H1 (cell line): ENCODE measurements around the gene SCN3B. TPM values are rescaled to one million over a fixed set of nuclear protein-coding genes. Genes with fewer than 3 reads are reported as not detected.

ENCODE experiments used
- ASH2L ChIP-seq: fragments of 200-600, 300-600 bp; sonication (generic); IDR thresholded peaks from one replicate; pipeline ENCODE4 v1.7.1; 2017; ENCODE audit warnings: low read length
- polyA plus RNA-seq, 7 experiments: library from polyadenylated mRNA; depleted of rRNA in 3 of 7; stranded (reverse) in 5 of 7; unstranded in 2 of 7; fragments of >200 nt in 5 of 7; fragments of 200-250 nt in 2 of 7; gene quantifications; 1 replicate in 5 of 7; 2 replicates in 1 of 7; 4 replicates in 1 of 7; pipeline versions ENCODE4 v1.2.1 to v1.2.3, GENCODE V29; 2011 to 2013; ENCODE audit warnings: missing spikeins in 2 of 7, mixed read lengths in 2 of 7
- total RNA-seq: library from RNA; stranded (reverse); fragmentation: NEBNext Ultra II Directional; extraction: Animal tissue kit (Norgen Biotek cat#: 25700); gene quantifications from 2 replicates; pipeline ENCODE4 v1.2.1, GENCODE V29; 2021
- TF ChIP-seq, protein P1 (sequence below): fragments of 300-600 bp; sonication (generic); IDR thresholded peaks from 2 replicates; pipeline ENCODE4 v1.7.1; 2012; ENCODE audit warnings: low read length, moderate library complexity, mild to moderate bottlenecking, inconsistent platforms; ENCODE audit not compliant: insufficient replicate concordance

Gene SCN3B
- total and polyA plus RNA-seq, 2 of the 8 experiments (the other 6 are each of a cell fraction or from before 2014, with no cell fraction given), result 0.67 to 1.1 TPM

DNA sequence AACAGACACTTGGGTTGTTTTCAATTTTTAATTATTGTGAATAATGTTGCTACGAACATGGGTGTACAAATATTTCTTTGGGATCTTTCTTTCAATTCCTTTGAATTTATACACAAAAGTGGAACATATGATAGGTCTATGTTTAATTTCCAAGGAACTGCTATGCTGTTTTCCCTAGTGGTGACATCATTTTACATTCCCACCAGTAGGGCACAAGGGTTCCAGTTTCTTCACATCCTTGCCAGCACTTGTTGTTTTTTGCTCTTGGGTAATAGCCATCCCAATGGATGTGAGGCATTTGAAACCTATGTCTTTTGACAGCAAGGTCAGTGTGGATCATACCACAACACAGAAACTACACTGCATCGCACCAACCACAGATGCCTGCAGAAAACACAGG is 41.8 kb upstream of the SCN3B start (continued):
- no peak for TF ChIP-seq ASH2L
- TF ChIP-seq, protein P1, sequence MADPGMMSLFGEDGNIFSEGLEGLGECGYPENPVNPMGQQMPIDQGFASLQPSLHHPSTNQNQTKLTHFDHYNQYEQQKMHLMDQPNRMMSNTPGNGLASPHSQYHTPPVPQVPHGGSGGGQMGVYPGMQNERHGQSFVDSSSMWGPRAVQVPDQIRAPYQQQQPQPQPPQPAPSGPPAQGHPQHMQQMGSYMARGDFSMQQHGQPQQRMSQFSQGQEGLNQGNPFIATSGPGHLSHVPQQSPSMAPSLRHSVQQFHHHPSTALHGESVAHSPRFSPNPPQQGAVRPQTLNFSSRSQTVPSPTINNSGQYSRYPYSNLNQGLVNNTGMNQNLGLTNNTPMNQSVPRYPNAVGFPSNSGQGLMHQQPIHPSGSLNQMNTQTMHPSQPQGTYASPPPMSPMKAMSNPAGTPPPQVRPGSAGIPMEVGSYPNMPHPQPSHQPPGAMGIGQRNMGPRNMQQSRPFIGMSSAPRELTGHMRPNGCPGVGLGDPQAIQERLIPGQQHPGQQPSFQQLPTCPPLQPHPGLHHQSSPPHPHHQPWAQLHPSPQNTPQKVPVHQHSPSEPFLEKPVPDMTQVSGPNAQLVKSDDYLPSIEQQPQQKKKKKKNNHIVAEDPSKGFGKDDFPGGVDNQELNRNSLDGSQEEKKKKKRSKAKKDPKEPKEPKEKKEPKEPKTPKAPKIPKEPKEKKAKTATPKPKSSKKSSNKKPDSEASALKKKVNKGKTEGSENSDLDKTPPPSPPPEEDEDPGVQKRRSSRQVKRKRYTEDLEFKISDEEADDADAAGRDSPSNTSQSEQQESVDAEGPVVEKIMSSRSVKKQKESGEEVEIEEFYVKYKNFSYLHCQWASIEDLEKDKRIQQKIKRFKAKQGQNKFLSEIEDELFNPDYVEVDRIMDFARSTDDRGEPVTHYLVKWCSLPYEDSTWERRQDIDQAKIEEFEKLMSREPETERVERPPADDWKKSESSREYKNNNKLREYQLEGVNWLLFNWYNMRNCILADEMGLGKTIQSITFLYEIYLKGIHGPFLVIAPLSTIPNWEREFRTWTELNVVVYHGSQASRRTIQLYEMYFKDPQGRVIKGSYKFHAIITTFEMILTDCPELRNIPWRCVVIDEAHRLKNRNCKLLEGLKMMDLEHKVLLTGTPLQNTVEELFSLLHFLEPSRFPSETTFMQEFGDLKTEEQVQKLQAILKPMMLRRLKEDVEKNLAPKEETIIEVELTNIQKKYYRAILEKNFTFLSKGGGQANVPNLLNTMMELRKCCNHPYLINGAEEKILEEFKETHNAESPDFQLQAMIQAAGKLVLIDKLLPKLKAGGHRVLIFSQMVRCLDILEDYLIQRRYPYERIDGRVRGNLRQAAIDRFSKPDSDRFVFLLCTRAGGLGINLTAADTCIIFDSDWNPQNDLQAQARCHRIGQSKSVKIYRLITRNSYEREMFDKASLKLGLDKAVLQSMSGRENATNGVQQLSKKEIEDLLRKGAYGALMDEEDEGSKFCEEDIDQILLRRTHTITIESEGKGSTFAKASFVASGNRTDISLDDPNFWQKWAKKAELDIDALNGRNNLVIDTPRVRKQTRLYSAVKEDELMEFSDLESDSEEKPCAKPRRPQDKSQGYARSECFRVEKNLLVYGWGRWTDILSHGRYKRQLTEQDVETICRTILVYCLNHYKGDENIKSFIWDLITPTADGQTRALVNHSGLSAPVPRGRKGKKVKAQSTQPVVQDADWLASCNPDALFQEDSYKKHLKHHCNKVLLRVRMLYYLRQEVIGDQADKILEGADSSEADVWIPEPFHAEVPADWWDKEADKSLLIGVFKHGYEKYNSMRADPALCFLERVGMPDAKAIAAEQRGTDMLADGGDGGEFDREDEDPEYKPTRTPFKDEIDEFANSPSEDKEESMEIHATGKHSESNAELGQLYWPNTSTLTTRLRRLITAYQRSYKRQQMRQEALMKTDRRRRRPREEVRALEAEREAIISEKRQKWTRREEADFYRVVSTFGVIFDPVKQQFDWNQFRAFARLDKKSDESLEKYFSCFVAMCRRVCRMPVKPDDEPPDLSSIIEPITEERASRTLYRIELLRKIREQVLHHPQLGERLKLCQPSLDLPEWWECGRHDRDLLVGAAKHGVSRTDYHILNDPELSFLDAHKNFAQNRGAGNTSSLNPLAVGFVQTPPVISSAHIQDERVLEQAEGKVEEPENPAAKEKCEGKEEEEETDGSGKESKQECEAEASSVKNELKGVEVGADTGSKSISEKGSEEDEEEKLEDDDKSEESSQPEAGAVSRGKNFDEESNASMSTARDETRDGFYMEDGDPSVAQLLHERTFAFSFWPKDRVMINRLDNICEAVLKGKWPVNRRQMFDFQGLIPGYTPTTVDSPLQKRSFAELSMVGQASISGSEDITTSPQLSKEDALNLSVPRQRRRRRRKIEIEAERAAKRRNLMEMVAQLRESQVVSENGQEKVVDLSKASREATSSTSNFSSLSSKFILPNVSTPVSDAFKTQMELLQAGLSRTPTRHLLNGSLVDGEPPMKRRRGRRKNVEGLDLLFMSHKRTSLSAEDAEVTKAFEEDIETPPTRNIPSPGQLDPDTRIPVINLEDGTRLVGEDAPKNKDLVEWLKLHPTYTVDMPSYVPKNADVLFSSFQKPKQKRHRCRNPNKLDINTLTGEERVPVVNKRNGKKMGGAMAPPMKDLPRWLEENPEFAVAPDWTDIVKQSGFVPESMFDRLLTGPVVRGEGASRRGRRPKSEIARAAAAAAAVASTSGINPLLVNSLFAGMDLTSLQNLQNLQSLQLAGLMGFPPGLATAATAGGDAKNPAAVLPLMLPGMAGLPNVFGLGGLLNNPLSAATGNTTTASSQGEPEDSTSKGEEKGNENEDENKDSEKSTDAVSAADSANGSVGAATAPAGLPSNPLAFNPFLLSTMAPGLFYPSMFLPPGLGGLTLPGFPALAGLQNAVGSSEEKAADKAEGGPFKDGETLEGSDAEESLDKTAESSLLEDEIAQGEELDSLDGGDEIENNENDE, result no peak
